GM12878 (cell line): ENCODE data around the gene PDLIM4. TPM values are rescaled to one million over a fixed set of nuclear protein-coding genes. Genes with fewer than 3 reads are reported as not detected.
A peak's percentile ranks its signal among the peaks of the same experiment; 100 is the strongest.

ENCODE experiments used
- ATAC-seq: fragments of 200-7000 bp; cut with Tn5 transposase; 3 replicates; pipeline ENCODE4 v1.9.1; 2020; ENCODE audit warnings: mild to moderate bottlenecking, moderate library complexity
- BruUV-seq: library from RNA; stranded (reverse); fragments of 400-500 nt; replicated peaks from 2 replicates; lab custom pipeline; 2021; lab: Mats Ljungman, UMichigan
- CTCF ChIA-PET: fragments of 300-600 bp; sonication (Branson Sonifier 250); formaldehyde crosslinking; extraction: SDS; loops from one replicate; lab custom pipeline; 2021; ENCODE audit warnings: inconsistent platforms; lab: Yijun Ruan, JAX
- POLR2A ChIA-PET: fragments of 350-600 bp; formaldehyde crosslinking; extraction: SDS; loops from one replicate; lab custom pipeline; 2021; ENCODE audit warnings: inconsistent platforms; lab: Charles Lee
- RAD21 ChIA-PET: fragments of 300-600 bp; sonication (Branson Sonifier 250); formaldehyde crosslinking; loops from one replicate; lab custom pipeline; 2023; ENCODE audit warnings: antibody characterized with exemption; ENCODE audit not compliant: unreplicated experiment; lab: Charles Lee
- SMC1A ChIA-PET: fragments of 300-600 bp; sonication (Branson Sonifier 250); formaldehyde crosslinking; loops from one replicate; lab custom pipeline; 2023; ENCODE audit not compliant: unreplicated experiment, uncharacterized antibody; lab: Charles Lee
- DNase-seq: peaks from one replicate; pipeline ENCODE4 v3.0.0-alpha.2; 2011; ENCODE audit warnings: low read depth, low spot score
- FAIRE-seq: peaks from 3 replicates; lab custom pipeline; 2011; peaks lifted over from hg19 to GRCh38; lab: Jason Lieb, UNC
- H2AFZ ChIP-seq: 2 replicates; pipeline ENCODE4 v1.6.0; 2011; ENCODE audit warnings: low read depth, low read length, control low read depth; ENCODE audit not compliant: control insufficient read depth
- H3K27ac ChIP-seq: 2 replicates; pipeline ENCODE4 v1.5.1; 2011; ENCODE audit warnings: control low read depth; ENCODE audit not compliant: control insufficient read depth, insufficient read depth
- H3K27me3 ChIP-seq, 2 experiments: replicated peaks in 1 of 2; 2 replicates each; pipeline versions ENCODE4 v1.6.0 to v1.6.1; 2011; ENCODE audit warnings: low read length in 1 of 2; ENCODE audit not compliant: control insufficient read depth in 2 of 2, insufficient read depth in 2 of 2
- H3K36me3 ChIP-seq, 2 experiments: 2 replicates each; pipeline ENCODE4 v1.5.1; 2011; ENCODE audit warnings: low read length in 1 of 2; ENCODE audit not compliant: control insufficient read depth in 2 of 2, insufficient read depth in 2 of 2
- H3K4me1 ChIP-seq: 2 replicates; pipeline ENCODE4 v1.6.1; 2011; ENCODE audit warnings: mild to moderate bottlenecking, low read length, moderate library complexity, mixed read lengths; ENCODE audit not compliant: control insufficient read depth, insufficient read depth
- H3K4me2 ChIP-seq: 2 replicates; pipeline ENCODE4 v1.6.0; 2011; ENCODE audit warnings: control low read depth; ENCODE audit not compliant: control insufficient read depth, insufficient read depth
- H3K4me3 ChIP-seq: fragments of 200-600 bp; sonication (generic); 2 replicates; pipeline ENCODE4 v1.5.1; 2016
- H3K79me2 ChIP-seq: 2 replicates; pipeline ENCODE4 v1.6.0; 2011; ENCODE audit warnings: low read length; ENCODE audit not compliant: control insufficient read depth, insufficient read depth
- H3K9ac ChIP-seq: 2 replicates; pipeline ENCODE4 v1.8.0; 2011; ENCODE audit warnings: low read length, control low read depth, mixed read lengths; ENCODE audit not compliant: control insufficient read depth, insufficient read depth
- H3K9me3 ChIP-seq: replicated peaks from 3 replicates; pipeline ENCODE4 v1.5.1; 2011; ENCODE audit warnings: mild to moderate bottlenecking, low read length; ENCODE audit not compliant: control insufficient read depth, insufficient read depth
- H4K20me1 ChIP-seq: 2 replicates; pipeline ENCODE4 v1.6.0; 2011; ENCODE audit not compliant: control insufficient read depth, insufficient read depth
- ATF7 ChIP-seq: fragments of 450-650 bp; IDR thresholded peaks from 2 replicates; pipeline ENCODE4 v1.6.1; 2016; ENCODE audit warnings: low read depth, mild to moderate bottlenecking
- BACH1 ChIP-seq: fragments of 450-650 bp; IDR thresholded peaks from 2 replicates; pipeline ENCODE4 v1.6.1; 2017; ENCODE audit warnings: mild to moderate bottlenecking, borderline replicate concordance
- CHD2 ChIP-seq: IDR thresholded peaks from 2 replicates; pipeline ENCODE4 v1.6.1; 2011; ENCODE audit warnings: low read depth, low read length, improper control_type of control experiment, borderline replicate concordance
- HDAC2 ChIP-seq: fragments of 200-600 bp; sonication (generic); IDR thresholded peaks from 2 replicates; pipeline ENCODE4 v1.6.1; 2017
- HDGF ChIP-seq: fragments of 450-650 bp; IDR thresholded peaks from 2 replicates; pipeline ENCODE4 v1.6.1; 2016; ENCODE audit warnings: antibody characterized with exemption
- KDM1A ChIP-seq: fragments of 200-600 bp; sonication (generic); IDR thresholded peaks from 2 replicates; pipeline ENCODE4 v1.6.1; 2016; ENCODE audit warnings: borderline replicate concordance
- LARP7 ChIP-seq: fragments of 450-650 bp; IDR thresholded peaks from 2 replicates; pipeline ENCODE4 v1.6.1; 2017; ENCODE audit warnings: mild to moderate bottlenecking
- NFIC ChIP-seq: IDR thresholded peaks from 2 replicates; pipeline ENCODE4 v1.6.1; 2012; ENCODE audit warnings: low read depth, mild to moderate bottlenecking, inconsistent platforms, low read length, moderate library complexity
- NFYB ChIP-seq: IDR thresholded peaks from 2 replicates; pipeline ENCODE4 v1.6.1; 2011; ENCODE audit warnings: low read depth, mild to moderate bottlenecking, low read length, improper control_type of control experiment, moderate library complexity; ENCODE audit not compliant: insufficient read depth
- POLR2AphosphoS5 ChIP-seq: IDR thresholded peaks from 2 replicates; pipeline ENCODE4 v1.6.1; 2011; ENCODE audit warnings: mild to moderate bottlenecking, low read length, inconsistent platforms
- RELA ChIP-seq: fragments of 450-650 bp; IDR thresholded peaks from 2 replicates; pipeline ENCODE4 v1.8.0; 2014; ENCODE audit warnings: borderline replicate concordance; ENCODE audit not compliant: partially characterized antibody
- SMC3 ChIP-seq: IDR thresholded peaks from 2 replicates; pipeline ENCODE4 v1.6.1; 2011; ENCODE audit warnings: low read length, improper control_type of control experiment, borderline replicate concordance
- SP1 ChIP-seq: IDR thresholded peaks from one replicate; pipeline ENCODE4 v1.6.1; 2011; ENCODE audit warnings: low read depth, low read length
- WRNIP1 ChIP-seq: IDR thresholded peaks from 2 replicates; pipeline ENCODE4 v1.6.1; 2011; ENCODE audit warnings: low read depth, low read length, improper control_type of control experiment, borderline replicate concordance
- WGBS: methylation state at CpG from one replicate; pipeline ENCODE4 v1.1.6; 2016; ENCODE audit warnings: low lambda C conversion rate; ENCODE audit not compliant: insufficient replicate concordance, insufficient coverage; ENCODE audit errors: missing lambda C conversion rate; 5-methylcytosine and 5-hydroxymethylcytosine counted together
- in situ Hi-C: fragments of 300-500 bp; cut with MboI; formaldehyde crosslinking; loops from 9 replicates; pipeline ENCODE4 v1.14.3; 2018; ENCODE audit warnings: mixed read lengths
- intact Hi-C: fragments of 100-400 bp; cut with micrococcal nuclease; formaldehyde crosslinking; loops from one replicate; pipeline ENCODE4 v1.14.2; 2022; ENCODE audit not compliant: unreplicated experiment
- polyA plus RNA-seq, 11 experiments: library from polyadenylated mRNA; depleted of rRNA in 4 of 11; unstranded in 6 of 11; stranded (reverse) in 5 of 11; fragments of >200 nt; fragmentation: Nextera tagmentation in 4 of 11; fragmentation: Illumina TruSeq in 1 of 11; extraction: Ambion mirVana in 4 of 11; extraction: Trizol in 1 of 11; gene quantifications; 1 replicate in 1 of 11; 2 replicates in 10 of 11; pipeline versions ENCODE4 v1.2.1 to v1.2.3, GENCODE V29; 2011 to 2016; ENCODE audit warnings: inconsistent platforms in 2 of 11, missing spikeins in 2 of 11, low read depth in 1 of 11
- total RNA-seq, 4 experiments: library from RNA; depleted of rRNA in 3 of 4; stranded (reverse); fragments of >200 nt in 3 of 4; fragmentation: Illumina TruSeq in 1 of 4; extraction: Trizol in 1 of 4; gene quantifications; 2 replicates each; pipeline versions ENCODE4 v1.2.1 to v1.2.3, GENCODE V29; 2013 to 2021
- TF ChIP-seq, protein P1 (sequence below): fragments of 450-650 bp; IDR thresholded peaks from 2 replicates; pipeline ENCODE4 v1.6.1; 2017; ENCODE audit warnings: mild to moderate bottlenecking, low read depth, inconsistent platforms; ENCODE audit not compliant: poor library complexity, severe bottlenecking
- TF ChIP-seq, protein P2 (sequence below): IDR thresholded peaks from 2 replicates; pipeline ENCODE4 v1.6.1; 2012; ENCODE audit warnings: mild to moderate bottlenecking, low read depth, low read length

PDLIM4 gene
- total and polyA plus RNA-seq, 10 of the 15 experiments (the other 5 are each of a cell fraction or from before 2014, with no cell fraction given), result 0.13 to 1.7 (median 0.39) TPM; not detected in 3

DNA sequence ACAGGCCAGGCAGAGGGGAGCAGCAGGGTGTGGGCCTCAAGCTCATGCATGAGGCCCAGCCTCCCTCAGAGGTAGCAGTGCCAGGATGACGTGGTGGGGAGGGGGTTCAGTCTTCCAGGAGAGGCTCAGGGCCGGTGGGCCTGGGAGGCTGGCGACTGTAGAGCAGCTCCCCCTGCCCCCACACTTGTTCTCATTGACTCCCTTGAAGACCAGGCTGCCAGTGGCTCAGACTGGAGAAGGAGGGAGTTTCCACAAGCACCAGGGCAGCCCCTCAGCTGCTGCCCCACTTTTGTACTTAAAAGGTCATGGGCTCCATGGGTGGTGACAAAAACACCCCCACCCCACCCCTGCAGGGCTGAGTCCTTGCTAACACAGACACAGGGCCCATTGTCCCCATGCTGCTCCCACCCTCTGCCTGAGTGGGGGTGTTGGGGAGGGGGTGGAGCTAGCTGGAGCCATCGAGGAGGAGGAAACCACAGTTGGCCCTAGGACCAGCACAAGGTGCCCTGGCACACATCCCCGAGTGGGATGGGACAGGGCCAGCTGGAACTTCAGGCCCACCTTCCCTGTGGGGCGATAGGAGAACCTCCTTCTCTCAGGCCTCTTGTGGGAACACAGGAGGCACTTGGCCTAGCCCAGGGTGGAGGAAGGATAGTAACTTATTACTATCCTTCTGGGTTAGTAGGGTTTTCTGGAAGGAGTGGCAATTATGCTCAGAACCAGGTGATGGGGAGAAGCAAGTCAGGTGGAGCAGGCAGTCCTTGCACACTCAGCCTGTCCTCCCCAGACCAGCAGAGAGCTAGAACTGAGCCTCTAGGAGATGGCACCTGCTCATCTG, 10.7 kb downstream of the PDLIM4 start:
- BruUV-seq, result no TSS peak
- no peak overlapping the region for H3K4me3 ChIP-seq
- CTCF ChIA-PET, result interaction anchor here (0.5 to 11.6 kb wide), 9 partner anchors 10 to 101 kb away, joined by 3 to 117 read pairs (median 5); partner anchors contain the start of gene SLC22A5
- no peak for TF ChIP-seq NFYB
- no peak for TF ChIP-seq NFIC
- TF ChIP-seq ATF7, result no peak
- TF ChIP-seq, protein P1, sequence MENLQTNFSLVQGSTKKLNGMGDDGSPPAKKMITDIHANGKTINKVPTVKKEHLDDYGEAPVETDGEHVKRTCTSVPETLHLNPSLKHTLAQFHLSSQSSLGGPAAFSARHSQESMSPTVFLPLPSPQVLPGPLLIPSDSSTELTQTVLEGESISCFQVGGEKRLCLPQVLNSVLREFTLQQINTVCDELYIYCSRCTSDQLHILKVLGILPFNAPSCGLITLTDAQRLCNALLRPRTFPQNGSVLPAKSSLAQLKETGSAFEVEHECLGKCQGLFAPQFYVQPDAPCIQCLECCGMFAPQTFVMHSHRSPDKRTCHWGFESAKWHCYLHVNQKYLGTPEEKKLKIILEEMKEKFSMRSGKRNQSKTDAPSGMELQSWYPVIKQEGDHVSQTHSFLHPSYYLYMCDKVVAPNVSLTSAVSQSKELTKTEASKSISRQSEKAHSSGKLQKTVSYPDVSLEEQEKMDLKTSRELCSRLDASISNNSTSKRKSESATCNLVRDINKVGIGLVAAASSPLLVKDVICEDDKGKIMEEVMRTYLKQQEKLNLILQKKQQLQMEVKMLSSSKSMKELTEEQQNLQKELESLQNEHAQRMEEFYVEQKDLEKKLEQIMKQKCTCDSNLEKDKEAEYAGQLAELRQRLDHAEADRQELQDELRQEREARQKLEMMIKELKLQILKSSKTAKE, result no peak
- no peak for TF ChIP-seq HDGF
- TF ChIP-seq RELA, result peak; percentile 75
- TF ChIP-seq CHD2, result 0 out of 2 replicates have a peak, but pooled peaks have one; percentile 7
- no peak for TF ChIP-seq SMC3
- TF ChIP-seq HDAC2, result no peak
- TF ChIP-seq, protein P2, sequence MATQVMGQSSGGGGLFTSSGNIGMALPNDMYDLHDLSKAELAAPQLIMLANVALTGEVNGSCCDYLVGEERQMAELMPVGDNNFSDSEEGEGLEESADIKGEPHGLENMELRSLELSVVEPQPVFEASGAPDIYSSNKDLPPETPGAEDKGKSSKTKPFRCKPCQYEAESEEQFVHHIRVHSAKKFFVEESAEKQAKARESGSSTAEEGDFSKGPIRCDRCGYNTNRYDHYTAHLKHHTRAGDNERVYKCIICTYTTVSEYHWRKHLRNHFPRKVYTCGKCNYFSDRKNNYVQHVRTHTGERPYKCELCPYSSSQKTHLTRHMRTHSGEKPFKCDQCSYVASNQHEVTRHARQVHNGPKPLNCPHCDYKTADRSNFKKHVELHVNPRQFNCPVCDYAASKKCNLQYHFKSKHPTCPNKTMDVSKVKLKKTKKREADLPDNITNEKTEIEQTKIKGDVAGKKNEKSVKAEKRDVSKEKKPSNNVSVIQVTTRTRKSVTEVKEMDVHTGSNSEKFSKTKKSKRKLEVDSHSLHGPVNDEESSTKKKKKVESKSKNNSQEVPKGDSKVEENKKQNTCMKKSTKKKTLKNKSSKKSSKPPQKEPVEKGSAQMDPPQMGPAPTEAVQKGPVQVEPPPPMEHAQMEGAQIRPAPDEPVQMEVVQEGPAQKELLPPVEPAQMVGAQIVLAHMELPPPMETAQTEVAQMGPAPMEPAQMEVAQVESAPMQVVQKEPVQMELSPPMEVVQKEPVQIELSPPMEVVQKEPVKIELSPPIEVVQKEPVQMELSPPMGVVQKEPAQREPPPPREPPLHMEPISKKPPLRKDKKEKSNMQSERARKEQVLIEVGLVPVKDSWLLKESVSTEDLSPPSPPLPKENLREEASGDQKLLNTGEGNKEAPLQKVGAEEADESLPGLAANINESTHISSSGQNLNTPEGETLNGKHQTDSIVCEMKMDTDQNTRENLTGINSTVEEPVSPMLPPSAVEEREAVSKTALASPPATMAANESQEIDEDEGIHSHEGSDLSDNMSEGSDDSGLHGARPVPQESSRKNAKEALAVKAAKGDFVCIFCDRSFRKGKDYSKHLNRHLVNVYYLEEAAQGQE, result no peak
- TF ChIP-seq LARP7, result 0 out of 2 replicates have a peak, but pooled peaks have one; percentile 32
- no peak for TF ChIP-seq WRNIP1
- TF ChIP-seq SP1, result peak; percentile 12
- TF ChIP-seq POLR2AphosphoS5, result peak; percentile 50; the same call in 1 of the 2 replicates
- TF ChIP-seq BACH1, result no peak
- no peak for TF ChIP-seq KDM1A

More for the DNA sequence above, 10.7 kb downstream of the PDLIM4 start:
- Histone ChIP-seq H3K9ac (no peak overlapping the region; the same call in 1 of the 2 replicates), H3K36me3 (no peaks in the 10 kb centered on the region), H3K9me3 (no peaks in the 10 kb centered on the region), H4K20me1 (no peaks in the 10 kb centered on the region), H2AFZ (peak overlapping the region; percentile 20), H3K27ac (peak overlapping the region; percentile 59), H3K27me3 (no peaks in the 10 kb centered on the region), H3K4me2 (peak overlapping the region; percentile 54; the same call in 1 of the 2 replicates), H3K4me1 (peaks cover 34% of the 10 kb centered on the region), H3K79me2 (no peaks in the 10 kb centered on the region)
- in situ Hi-C loops (no loop called here), intact Hi-C loops (loop anchor here (2.0 kb wide), 1 partner anchor 29 kb away; no protein-coding TSS in a partner anchor)
- DNase-seq (no peak), ATAC-seq (peak; percentile 35), FAIRE-seq (no peak)
- RAD21 ChIA-PET, result interaction anchor here (1.0 to 3.1 kb wide), 10 partner anchors 8 to 552 kb away, joined by 3 to 26 read pairs (median 6); partner anchors contain the start of genes P4HA2 and SLC22A4
- SMC1A ChIA-PET, result interaction anchor here (0.7 to 4.3 kb wide), 10 partner anchors 7 to 235 kb away, joined by 3 to 33 read pairs (median 3); no protein-coding TSS in a partner anchor
- WGBS, result 49% methylated on average over 6 of the region's 6 CpGs
- POLR2A ChIA-PET, result interaction anchor here (0.6 to 3.3 kb wide), 6 partner anchors 9 to 833 kb away, joined by 3 to 10 read pairs (median 6); partner anchors contain the start of genes IRF1 and SLC22A4
